Ovary (tissue), 3 donors: Measurements from ENCODE around the gene CXCR4.

Experiments
- CTCF ChIP-seq, 3 donors: fragments of 450-650 bp in 2 of 3; fragments of 200-600 bp in 1 of 3; IDR thresholded peaks; one replicate each; pipeline versions ENCODE4 v1.5.1 to v1.8.0; 2016 to 2022; ENCODE audit warnings: antibody characterized with exemption in 3 of 3, mild to moderate bottlenecking in 1 of 3
- POLR2A ChIP-seq: fragments of 450-650 bp; IDR thresholded peaks from one replicate; pipeline ENCODE4 v1.6.1; 2017; ENCODE audit warnings: antibody characterized with exemption, mild to moderate bottlenecking, moderate library complexity
- donor health status: DM: no; HTN: no; CAD: no.

- TF ChIP-seq CTCF (IDR thresholded peaks at IDR 0.05) (no peak), POLR2A (no peak)
Observed at GRCh38 chr2:136081582-136082210, 36.3 kb downstream of the CXCR4 start.
